ENCODE measurements around the gene CBFA2T2. TPM values are rescaled to one million over a fixed set of nuclear protein-coding genes. Genes with fewer than 3 reads are reported as not detected.

CBFA2T2 gene
- total and polyA plus RNA-seq, 10 of the 15 experiments (the other 5 are each of a cell fraction or from before 2014, with no cell fraction given), result 0.61 to 8.6 (median 5.5) TPM

DNA sequence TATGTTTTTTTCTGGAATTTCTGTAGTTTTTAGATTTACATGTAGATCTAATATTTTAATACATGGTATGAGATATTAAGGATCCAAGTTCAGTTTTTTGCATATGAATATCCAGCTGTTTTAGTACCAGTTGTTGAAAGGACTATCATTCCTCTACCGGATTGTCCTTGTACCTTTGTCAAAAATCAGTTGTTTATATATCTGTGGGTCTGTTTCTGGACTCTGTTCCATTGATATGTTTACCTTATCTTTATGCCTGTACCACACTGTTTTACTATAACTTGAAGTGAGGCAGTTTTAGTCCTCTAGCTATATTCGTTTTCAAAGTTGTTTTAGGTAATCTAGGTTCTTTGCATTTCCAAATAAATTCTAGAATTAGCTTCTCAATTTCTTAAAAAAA is 47.7 kb downstream of the CBFA2T2 start:
- ATAC-seq, result no peak
- TF ChIP-seq, protein P1, sequence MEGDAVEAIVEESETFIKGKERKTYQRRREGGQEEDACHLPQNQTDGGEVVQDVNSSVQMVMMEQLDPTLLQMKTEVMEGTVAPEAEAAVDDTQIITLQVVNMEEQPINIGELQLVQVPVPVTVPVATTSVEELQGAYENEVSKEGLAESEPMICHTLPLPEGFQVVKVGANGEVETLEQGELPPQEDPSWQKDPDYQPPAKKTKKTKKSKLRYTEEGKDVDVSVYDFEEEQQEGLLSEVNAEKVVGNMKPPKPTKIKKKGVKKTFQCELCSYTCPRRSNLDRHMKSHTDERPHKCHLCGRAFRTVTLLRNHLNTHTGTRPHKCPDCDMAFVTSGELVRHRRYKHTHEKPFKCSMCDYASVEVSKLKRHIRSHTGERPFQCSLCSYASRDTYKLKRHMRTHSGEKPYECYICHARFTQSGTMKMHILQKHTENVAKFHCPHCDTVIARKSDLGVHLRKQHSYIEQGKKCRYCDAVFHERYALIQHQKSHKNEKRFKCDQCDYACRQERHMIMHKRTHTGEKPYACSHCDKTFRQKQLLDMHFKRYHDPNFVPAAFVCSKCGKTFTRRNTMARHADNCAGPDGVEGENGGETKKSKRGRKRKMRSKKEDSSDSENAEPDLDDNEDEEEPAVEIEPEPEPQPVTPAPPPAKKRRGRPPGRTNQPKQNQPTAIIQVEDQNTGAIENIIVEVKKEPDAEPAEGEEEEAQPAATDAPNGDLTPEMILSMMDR (IDR thresholded peaks at IDR 0.05 in 2 of 3, conservative IDR thresholded peaks at IDR 0.05 in 1 of 3; ENCODE audit: control insufficient read depth in 2 of 3, extremely low read depth in 1 of 3, insufficient read depth in 1 of 3, low read depth in 3 of 3, low read length in 3 of 3), result no peak
- TF ChIP-seq NFXL1 (IDR thresholded peaks at IDR 0.05; ENCODE audit: borderline replicate concordance) (no peak), ZNF24 (IDR thresholded peaks at IDR 0.05) (no peak), SUZ12 (IDR thresholded peaks at IDR 0.05; ENCODE audit: unreplicated experiment) (no peak), ZSCAN29 (IDR thresholded peaks at IDR 0.05) (no peak), DPF2 (IDR thresholded peaks at IDR 0.05) (no peak), BRCA1 (IDR thresholded peaks at IDR 0.05; ENCODE audit: low read depth, low read length) (no peak), CHD4 (IDR thresholded peaks at IDR 0.05) (no peak), BMI1 (IDR thresholded peaks at IDR 0.05; ENCODE audit: borderline replicate concordance) (no peak), MYC (IDR thresholded peaks at IDR 0.05; ENCODE audit: insufficient read depth, insufficient read length, insufficient replicate concordance, low read length, severe bottlenecking) (no peak)
- TF ChIP-seq, protein P2, sequence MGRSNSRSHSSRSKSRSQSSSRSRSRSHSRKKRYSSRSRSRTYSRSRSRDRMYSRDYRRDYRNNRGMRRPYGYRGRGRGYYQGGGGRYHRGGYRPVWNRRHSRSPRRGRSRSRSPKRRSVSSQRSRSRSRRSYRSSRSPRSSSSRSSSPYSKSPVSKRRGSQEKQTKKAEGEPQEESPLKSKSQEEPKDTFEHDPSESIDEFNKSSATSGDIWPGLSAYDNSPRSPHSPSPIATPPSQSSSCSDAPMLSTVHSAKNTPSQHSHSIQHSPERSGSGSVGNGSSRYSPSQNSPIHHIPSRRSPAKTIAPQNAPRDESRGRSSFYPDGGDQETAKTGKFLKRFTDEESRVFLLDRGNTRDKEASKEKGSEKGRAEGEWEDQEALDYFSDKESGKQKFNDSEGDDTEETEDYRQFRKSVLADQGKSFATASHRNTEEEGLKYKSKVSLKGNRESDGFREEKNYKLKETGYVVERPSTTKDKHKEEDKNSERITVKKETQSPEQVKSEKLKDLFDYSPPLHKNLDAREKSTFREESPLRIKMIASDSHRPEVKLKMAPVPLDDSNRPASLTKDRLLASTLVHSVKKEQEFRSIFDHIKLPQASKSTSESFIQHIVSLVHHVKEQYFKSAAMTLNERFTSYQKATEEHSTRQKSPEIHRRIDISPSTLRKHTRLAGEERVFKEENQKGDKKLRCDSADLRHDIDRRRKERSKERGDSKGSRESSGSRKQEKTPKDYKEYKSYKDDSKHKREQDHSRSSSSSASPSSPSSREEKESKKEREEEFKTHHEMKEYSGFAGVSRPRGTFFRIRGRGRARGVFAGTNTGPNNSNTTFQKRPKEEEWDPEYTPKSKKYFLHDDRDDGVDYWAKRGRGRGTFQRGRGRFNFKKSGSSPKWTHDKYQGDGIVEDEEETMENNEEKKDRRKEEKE (IDR thresholded peaks at IDR 0.05), result no peak
- H4K20me1 ChIP-seq (ENCODE audit: control insufficient read depth, insufficient read depth), result no peaks in the 10 kb centered on the region
- no peaks in the 10 kb centered on the region for H3K4me1 ChIP-seq (ENCODE audit: control insufficient read depth, insufficient read depth, low read length)
- no peak overlapping the region for H3K4me2 ChIP-seq (ENCODE audit: control insufficient read depth, insufficient read depth)
- SMC1A ChIA-PET (ENCODE audit: uncharacterized antibody, unreplicated experiment), result interaction anchor here (1.0 to 1.7 kb wide), 3 partner anchors 9 to 130 kb away, joined by 3 read pairs; no protein-coding TSS in a partner anchor
- FAIRE-seq, result no peak
- POLR2A ChIA-PET, result interaction anchor here (0.6 to 1.1 kb wide), 2 partner anchors 59 to 129 kb away, joined by 3 to 8 read pairs; partner anchors contain the start of gene ACTL10
- CTCF ChIA-PET, result interaction anchor here (0.9 kb wide), 2 partner anchors 15 to 65 kb away, joined by 3 read pairs; no protein-coding TSS in a partner anchor
- no peaks in the 10 kb centered on the region for H3K27me3 ChIP-seq (replicated peaks in 1 of 2; ENCODE audit: control insufficient read depth in 2 of 2, insufficient read depth in 2 of 2, low read length in 1 of 2)
- no peaks in the 10 kb centered on the region for H3K36me3 ChIP-seq (ENCODE audit: control insufficient read depth in 2 of 2, insufficient read depth in 2 of 2, low read length in 1 of 2)
- no peak overlapping the region for H3K4me3 ChIP-seq
- no peak overlapping the region for H3K27ac ChIP-seq (ENCODE audit: control insufficient read depth, insufficient read depth)
- intact Hi-C loops (cut with micrococcal nuclease; ENCODE audit: unreplicated experiment), result no loop called here
- no peak overlapping the region for H3K9ac ChIP-seq (ENCODE audit: control insufficient read depth, insufficient read depth, low read length)
- in situ Hi-C loops (cut with MboI), result no loop called here
- RAD21 ChIA-PET (ENCODE audit: unreplicated experiment), result interaction anchor here (0.7 to 1.2 kb wide), 3 partner anchors 38 to 117 kb away, joined by 3 read pairs; no protein-coding TSS in a partner anchor
- H3K79me2 ChIP-seq (ENCODE audit: control insufficient read depth, insufficient read depth, low read length), result no peaks in the 10 kb centered on the region
- 57% methylated on average over 2 of the region's 2 CpGs for WGBS (ENCODE audit: insufficient coverage, insufficient replicate concordance, low lambda C conversion rate, missing lambda C conversion rate)
- no peak for DNase-seq (ENCODE audit: low read depth, low spot score)
- no peak overlapping the region for H2AFZ ChIP-seq (ENCODE audit: control insufficient read depth, low read depth, low read length)
- H3K9me3 ChIP-seq (replicated peaks; ENCODE audit: control insufficient read depth, insufficient read depth, low read length), result no peaks in the 10 kb centered on the region
- BruUV-seq (replicated peaks), result no TSS peak
